ENCODE measurements around the gene LMO1. TPM values are rescaled to one million over a fixed set of nuclear protein-coding genes. Genes with fewer than 3 reads are reported as not detected.

LMO1 gene
- total RNA-seq, 1 experiment from 2014 or later, result not detected

- no peak for DNase-seq (ENCODE audit: low read depth)
- in situ Hi-C loops (cut with HindIII; ENCODE audit: low pct_unique_long_range_greater_than_20kb, low sequenced_read_pairs), result no loop called here
These were observed 60.9 kb downstream of the LMO1 start for GRCh38 chr11:8202516-8203413.

GRCh38 chr11:8201644-8202365 is 61.9 kb downstream of the LMO1 start:
- DNase-seq (ENCODE audit: low read depth), result no peak
- in situ Hi-C loops (cut with HindIII; ENCODE audit: low pct_unique_long_range_greater_than_20kb, low sequenced_read_pairs), result no loop called here

GRCh38 chr11:8199676-8200075 is 64.0 kb downstream of the LMO1 start:
- DNase-seq (ENCODE audit: low read depth), result no peak
- in situ Hi-C loops (cut with HindIII; ENCODE audit: low pct_unique_long_range_greater_than_20kb, low sequenced_read_pairs), result no loop called here

- DNase-seq (ENCODE audit: low read depth), result no peak
- in situ Hi-C loops (cut with HindIII; ENCODE audit: low pct_unique_long_range_greater_than_20kb, low sequenced_read_pairs), result no loop called here
These were observed 66.9 kb downstream of the LMO1 start for GRCh38 chr11:8196749-8197148.

GRCh38 chr11:8194956-8195355 is 68.7 kb downstream of the LMO1 start:
- no peak for DNase-seq (ENCODE audit: low read depth)

GRCh38 chr11:8192896-8193209 is 70.8 kb downstream of the LMO1 start:
- DNase-seq (ENCODE audit: low read depth), result no peak
- in situ Hi-C loops (cut with HindIII; ENCODE audit: low pct_unique_long_range_greater_than_20kb, low sequenced_read_pairs), result no loop called here

More at GRCh38 chr11:8194956-8195355, 68.7 kb downstream of the LMO1 start:
- in situ Hi-C loops (cut with HindIII; ENCODE audit: low pct_unique_long_range_greater_than_20kb, low sequenced_read_pairs), result no loop called here

GRCh38 chr11:8192016-8192895 is 71.4 kb downstream of the LMO1 start:
- in situ Hi-C loops (cut with HindIII; ENCODE audit: low pct_unique_long_range_greater_than_20kb, low sequenced_read_pairs), result no loop called here
- peak; percentile 30 for DNase-seq (ENCODE audit: low read depth)

GRCh38 chr11:8190431-8190830 is 73.2 kb downstream of the LMO1 start:
- in situ Hi-C loops (cut with HindIII; ENCODE audit: low pct_unique_long_range_greater_than_20kb, low sequenced_read_pairs), result no loop called here
- DNase-seq (ENCODE audit: low read depth), result no peak

GRCh38 chr11:8186429-8186828 is 77.2 kb downstream of the LMO1 start:
- in situ Hi-C loops (cut with HindIII; ENCODE audit: low pct_unique_long_range_greater_than_20kb, low sequenced_read_pairs), result no loop called here
- DNase-seq (ENCODE audit: low read depth), result no peak

- no peak for DNase-seq (ENCODE audit: low read depth)
- in situ Hi-C loops (cut with HindIII; ENCODE audit: low pct_unique_long_range_greater_than_20kb, low sequenced_read_pairs), result no loop called here
These were observed 80.6 kb downstream of the LMO1 start for GRCh38 chr11:8183111-8183510.

- DNase-seq (ENCODE audit: low read depth), result no peak
- in situ Hi-C loops (cut with HindIII; ENCODE audit: low pct_unique_long_range_greater_than_20kb, low sequenced_read_pairs), result no loop called here
These were observed 83.2 kb downstream of the LMO1 start for GRCh38 chr11:8180469-8180868.

- in situ Hi-C loops (cut with HindIII; ENCODE audit: low pct_unique_long_range_greater_than_20kb, low sequenced_read_pairs), result no loop called here
- DNase-seq (ENCODE audit: low read depth), result no peak
These were observed 85.4 kb downstream of the LMO1 start for GRCh38 chr11:8178297-8178696.

GRCh38 chr11:8177136-8177535 is 86.5 kb downstream of the LMO1 start:
- in situ Hi-C loops (cut with HindIII; ENCODE audit: low pct_unique_long_range_greater_than_20kb, low sequenced_read_pairs), result no loop called here

More at GRCh38 chr11:8177136-8177535, 86.5 kb downstream of the LMO1 start:
- no peak for DNase-seq (ENCODE audit: low read depth)

Other genes starting within 250 kb of the LMO1 start
- not detected in 2 replicates for gene TUB, start 182.7 kb downstream of the LMO1 start, total RNA-seq (2014; rRNA removed; shearing (Covaris generic); ENCODE audit: low replicate concordance)
- gene RIC3, start 94.9 kb downstream of the LMO1 start, total RNA-seq (2014; rRNA removed; shearing (Covaris generic); ENCODE audit: low replicate concordance), result not detected in 2 replicates

Measured in Caki2 (cell line).